Lower lobe of right lung (tissue), 2 donors: Measurements from ENCODE around the gene OR2T6. TPM values are rescaled to one million over a fixed set of nuclear protein-coding genes. Genes with fewer than 3 reads are reported as not detected.

Experiments used
- ATAC-seq, 2 donors: fragments of 200-7000 bp; cut with Tn5 transposase; one replicate each; pipeline ENCODE4 v1.9.1; 2020 to 2022; ENCODE audit warnings: mild to moderate bottlenecking in 2 of 2, moderate library complexity in 2 of 2
- DNase-seq: peaks from one replicate; pipeline ENCODE4 v3.0.0-alpha.2; 2020
- H3K27ac ChIP-seq: fragments of 200-600 bp; one replicate; pipeline ENCODE4 v1.8.0; 2022
- H3K27me3 ChIP-seq: fragments of 200-600 bp; one replicate; pipeline ENCODE4 v1.8.0; 2022; ENCODE audit warnings: low read depth
- H3K36me3 ChIP-seq: fragments of 200-600 bp; one replicate; pipeline ENCODE4 v1.8.0; 2022; ENCODE audit warnings: mild to moderate bottlenecking
- H3K4me1 ChIP-seq: fragments of 200-600 bp; one replicate; pipeline ENCODE4 v1.8.0; 2022
- H3K4me3 ChIP-seq: fragments of 200-600 bp; one replicate; pipeline ENCODE4 v1.8.0; 2022; ENCODE audit warnings: mild to moderate bottlenecking
- H3K9me3 ChIP-seq: fragments of 200-600 bp; one replicate; pipeline ENCODE4 v1.8.0; 2022
- CTCF ChIP-seq: fragments of 200-600 bp; IDR thresholded peaks from one replicate; pipeline ENCODE4 v1.8.0; 2022; ENCODE audit warnings: antibody characterized with exemption, mild to moderate bottlenecking
- intact Hi-C: fragments of 100-400 bp; cut with DNase I; formaldehyde crosslinking; loops from one replicate; pipeline ENCODE4 v1.11.0; 2022
- long read RNA-seq: library from polyadenylated mRNA; unstranded; transcript quantifications from one replicate; pipeline ENCODE4 v2.0.0, GENCODE V29; 2021
- total RNA-seq: library from RNA; stranded (reverse); fragmentation: NEBNext Ultra II Directional; extraction: Animal tissue kit (Norgen Biotek cat#: 25700); gene quantifications from one replicate; pipeline ENCODE4 v1.2.1, GENCODE V29; 2021
- donor health status: DM: no; HTN: yes; CAD: no; lungs with severe emphysema.

OR2T6 gene
- total RNA-seq, result not detected
- long read RNA-seq, result 0 reads

GRCh38 chr1:248375446-248375845, at the start of gene OR2T6:
Gene OR2T6 (plus strand): TSS chr1:248375746. CDS start chr1:248387609, 11,863 bp downstream.
- Histone ChIP-seq H3K9me3 (no peaks in the 10 kb centered on the region), H3K36me3 (no peaks in the 10 kb centered on the region), H3K27ac (no peak within 1 kb of the TSS), H3K27me3 (no peaks in the 10 kb centered on the region), H3K4me1 (no peaks in the 10 kb centered on the region), H3K4me3 (no peak within 1 kb of the TSS)
- no peak for ATAC-seq
- TF ChIP-seq CTCF, result no peak
- no peak for DNase-seq
- intact Hi-C loops, result no loop called here

GRCh38 chr1:248343451-248343850, 32.1 kb upstream of the OR2T6 start:
- Histone ChIP-seq H3K4me1 (no peaks in the 10 kb centered on the region), H3K36me3 (no peaks in the 10 kb centered on the region), H3K27me3 (no peaks in the 10 kb centered on the region), H3K27ac (no peak overlapping the region), H3K4me3 (no peak overlapping the region), H3K9me3 (no peaks in the 10 kb centered on the region)
- intact Hi-C loops, result no loop called here
- no peak for TF ChIP-seq CTCF
- DNase-seq (no peak), ATAC-seq (no peak)

- no peaks in the 10 kb centered on the region for H3K27me3 ChIP-seq
- H3K27ac ChIP-seq, result no peak within 1 kb of the TSS
- no peaks in the 10 kb centered on the region for H3K36me3 ChIP-seq
- H3K4me1 ChIP-seq, result no peaks in the 10 kb centered on the region
- no peaks in the 10 kb centered on the region for H3K9me3 ChIP-seq
- intact Hi-C loops, result no loop called here
- H3K4me3 ChIP-seq, result no peak within 1 kb of the TSS
- no peak for DNase-seq
- ATAC-seq, result no peak
- no peak for TF ChIP-seq CTCF
Measured at GRCh38 chr1:248348475-248348874, 27.1 kb upstream of the OR2T6 start, which contains the start of gene OR14C36. Gene OR14C36 (plus strand): TSS chr1:248348775. CDS start chr1:248348775, 0 bp downstream.

- H3K4me3 ChIP-seq, result no peak overlapping the region
- no peak for TF ChIP-seq CTCF
Measured at GRCh38 chr1:248359415-248359814, 16.1 kb upstream of the OR2T6 start.

GRCh38 chr1:248361121-248361715, 14.3 kb upstream of the OR2T6 start, which contains the start of gene OR2T4:
Gene OR2T4 (plus strand): TSS chr1:248361665. CDS start chr1:248361665, 0 bp downstream.
- intact Hi-C loops, result no loop called here
- no peak within 1 kb of the TSS for H3K4me3 ChIP-seq
- H3K4me1 ChIP-seq, result no peaks in the 10 kb centered on the region
- TF ChIP-seq CTCF, result no peak
- H3K9me3 ChIP-seq, result no peaks in the 10 kb centered on the region
- H3K27me3 ChIP-seq, result no peaks in the 10 kb centered on the region
- no peak for DNase-seq
- ATAC-seq, result no peak
- H3K27ac ChIP-seq, result no peak within 1 kb of the TSS
- no peaks in the 10 kb centered on the region for H3K36me3 ChIP-seq

More at GRCh38 chr1:248359415-248359814, 16.1 kb upstream of the OR2T6 start:
- Histone ChIP-seq H3K27me3 (no peaks in the 10 kb centered on the region), H3K9me3 (no peaks in the 10 kb centered on the region), H3K36me3 (no peaks in the 10 kb centered on the region), H3K27ac (no peak overlapping the region), H3K4me1 (no peaks in the 10 kb centered on the region)
- no peak for DNase-seq
- no peak for ATAC-seq
- intact Hi-C loops, result no loop called here
